CD4-positive, CD25-positive, alpha-beta regulatory T cell (primary cell): ENCODE data around the gene CD59. TPM values are rescaled to one million over a fixed set of nuclear protein-coding genes. Genes with fewer than 3 reads are reported as not detected.
"Not testable (repeated sequence)": the region's sequence is repeated elsewhere in the genome, so short reads cannot be mapped to it uniquely, and the experiment has no call there.

ENCODE experiments used
- ATAC-seq, 2 donors: fragments of 150-1000 bp; cut with Tn5 transposase; one replicate each; pipeline ENCODE4 v1.10.0; 2021; ENCODE audit warnings: low read depth in 2 of 2, moderate number of reproducible peaks in 2 of 2, moderate library complexity in 1 of 2
- DNase-seq, 3 donors: peaks; one replicate each; pipeline versions ENCODE4 v3.0.0 to v3.0.0-alpha.2; 2012 to 2022; ENCODE audit warnings: mixed read lengths in 1 of 3
- H3K27ac ChIP-seq: one replicate; pipeline ENCODE4 v1.7.0; 2013; ENCODE audit warnings: mild to moderate bottlenecking, low read length; ENCODE audit not compliant: insufficient read depth, poor library complexity, severe bottlenecking
- H3K27me3 ChIP-seq: one replicate; pipeline ENCODE4 v1.7.0; 2013; ENCODE audit warnings: low read length; ENCODE audit not compliant: control insufficient read depth, insufficient read depth
- H3K36me3 ChIP-seq: one replicate; pipeline ENCODE4 v1.7.0; 2013; ENCODE audit warnings: mild to moderate bottlenecking, low read length, moderate library complexity; ENCODE audit not compliant: control insufficient read depth, insufficient read depth
- H3K4me1 ChIP-seq: 2 replicates; pipeline ENCODE4 v1.7.0; 2013; ENCODE audit warnings: mild to moderate bottlenecking, low read length; ENCODE audit not compliant: insufficient read depth, control insufficient read depth, poor library complexity, severe bottlenecking
- H3K4me3 ChIP-seq: one replicate; pipeline ENCODE4 v1.7.0; 2013; ENCODE audit warnings: low read depth, mild to moderate bottlenecking, low read length, moderate library complexity
- H3K9me3 ChIP-seq, 2 experiments: 1 replicate in 1 of 2; 2 replicates in 1 of 2; pipeline ENCODE4 v1.7.0; 2013; ENCODE audit warnings: low read length in 2 of 2, mild to moderate bottlenecking in 1 of 2, moderate library complexity in 1 of 2; ENCODE audit not compliant: control insufficient read depth in 2 of 2
- H3K27ac Mint-ChIP-seq, 3 donors: one replicate each; pipeline ENCODE4 v1.8.0; 2020 to 2022; ENCODE audit warnings: mild to moderate bottlenecking in 3 of 3, mixed read lengths in 3 of 3, moderate library complexity in 2 of 3
- H3K27me3 Mint-ChIP-seq: one replicate; pipeline ENCODE4 v1.8.0; 2022; ENCODE audit warnings: mild to moderate bottlenecking, mixed read lengths
- H3K36me3 Mint-ChIP-seq: one replicate; pipeline ENCODE4 v1.8.0; 2020; ENCODE audit warnings: mixed read lengths
- H3K4me1 Mint-ChIP-seq, 4 donors: one replicate each; pipeline ENCODE4 v1.8.0; 2020 to 2022; ENCODE audit warnings: mixed read lengths in 4 of 4, mild to moderate bottlenecking in 1 of 4
- H3K4me3 Mint-ChIP-seq, 4 donors: one replicate each; pipeline ENCODE4 v1.8.0; 2020 to 2022; ENCODE audit warnings: mild to moderate bottlenecking in 4 of 4, mixed read lengths in 4 of 4, moderate library complexity in 3 of 4
- H3K9me3 Mint-ChIP-seq, 7 donors: one replicate each; pipeline ENCODE4 v1.8.0; 2020 to 2022; ENCODE audit warnings: mixed read lengths in 7 of 7, mild to moderate bottlenecking in 3 of 7, moderate library complexity in 2 of 7
- polyA plus RNA-seq, 4 donors: library from polyadenylated mRNA; unstranded; fragments of 300-500 nt; fragmentation: Illumina TruSeq; gene quantifications; one replicate each; pipeline ENCODE4 v1.2.3, GENCODE V29; 2021
- total RNA-seq: library from RNA; stranded (reverse); gene quantifications from one replicate; pipeline ENCODE4 v1.2.3, GENCODE V29; 2022

CD59 gene
- total and polyA plus RNA-seq, 5 donors from 2014 or later, result 80.3 to 388 (median 190) TPM

GRCh38 chr11:33713151-33713855 is 22.9 kb downstream of the CD59 start:
- H3K9me3 Mint-ChIP-seq, result no peaks in the 10 kb centered on the region
- H3K36me3 Mint-ChIP-seq, result peaks cover 31% of the 10 kb centered on the region
- no peak overlapping the region for H3K27ac ChIP-seq
- no peak overlapping the region for H3K4me3 Mint-ChIP-seq
- H3K27me3 Mint-ChIP-seq, result no peaks in the 10 kb centered on the region
- no peaks in the 10 kb centered on the region for H3K4me1 Mint-ChIP-seq
- H3K36me3 ChIP-seq, result peaks cover 55% of the 10 kb centered on the region
- no peaks in the 10 kb centered on the region for H3K27me3 ChIP-seq
- no peak overlapping the region for H3K4me3 ChIP-seq
- H3K9me3 ChIP-seq, result no peaks in the 10 kb centered on the region
- H3K4me1 ChIP-seq, result no peaks in the 10 kb centered on the region
- no peak overlapping the region for H3K27ac Mint-ChIP-seq
- DNase-seq (no peak), ATAC-seq (no peak)

GRCh38 chr11:33712436-33712835 is 23.8 kb downstream of the CD59 start:
- DNase-seq (no peak), ATAC-seq (no peak)
- H3K27ac Mint-ChIP-seq, result no peak overlapping the region
- peaks cover 29% of the 10 kb centered on the region for H3K36me3 Mint-ChIP-seq
- no peaks in the 10 kb centered on the region for H3K4me1 Mint-ChIP-seq
- H3K36me3 ChIP-seq, result peaks cover 60% of the 10 kb centered on the region
- no peaks in the 10 kb centered on the region for H3K9me3 Mint-ChIP-seq
- no peaks in the 10 kb centered on the region for H3K4me1 ChIP-seq
- no peaks in the 10 kb centered on the region for H3K27me3 Mint-ChIP-seq
- no peaks in the 10 kb centered on the region for H3K27me3 ChIP-seq
- no peak overlapping the region for H3K4me3 Mint-ChIP-seq
- H3K9me3 ChIP-seq, result no peaks in the 10 kb centered on the region
- H3K4me3 ChIP-seq, result no peak overlapping the region
- no peak overlapping the region for H3K27ac ChIP-seq

GRCh38 chr11:33709466-33709865 is 26.8 kb downstream of the CD59 start:
- no peak for ATAC-seq
- H3K4me1 ChIP-seq, result no peaks in the 10 kb centered on the region

GRCh38 chr11:33708985-33709384 is 27.2 kb downstream of the CD59 start:
- DNase-seq (no peak), ATAC-seq (no peak)
- H3K4me1 ChIP-seq, result no peaks in the 10 kb centered on the region
- Mint-ChIP-seq H3K4me3 (no peak overlapping the region), H3K27me3 (no peaks in the 10 kb centered on the region), H3K4me1 (peaks cover 0 to 9% (median 6%) of the 10 kb centered on the region in 4 donors), H3K27ac (no peak overlapping the region), H3K9me3 (no peaks in the 10 kb centered on the region), H3K36me3 (peaks cover 13% of the 10 kb centered on the region)
- no peak overlapping the region for H3K27ac ChIP-seq
- H3K9me3 ChIP-seq, result no peaks in the 10 kb centered on the region
- no peaks in the 10 kb centered on the region for H3K27me3 ChIP-seq
- H3K4me3 ChIP-seq, result no peak overlapping the region
- peaks cover 37% of the 10 kb centered on the region for H3K36me3 ChIP-seq

More at GRCh38 chr11:33709466-33709865, 26.8 kb downstream of the CD59 start:
- H3K9me3 Mint-ChIP-seq, result no peaks in the 10 kb centered on the region
- Histone ChIP-seq H3K4me3 (no peak overlapping the region), H3K36me3 (peaks cover 40% of the 10 kb centered on the region), H3K9me3 (no peaks in the 10 kb centered on the region), H3K27me3 (no peaks in the 10 kb centered on the region), H3K27ac (no peak overlapping the region)
- DNase-seq, result no peak
- H3K4me1 Mint-ChIP-seq, result peaks cover 0 to 9% (median 6%) of the 10 kb centered on the region in 4 donors
- no peaks in the 10 kb centered on the region for H3K27me3 Mint-ChIP-seq
- peak overlapping the region in 1 of 3 donors; percentile 14 for H3K27ac Mint-ChIP-seq
- peaks cover 13% of the 10 kb centered on the region for H3K36me3 Mint-ChIP-seq
- H3K4me3 Mint-ChIP-seq, result no peak overlapping the region

- peaks cover 13% of the 10 kb centered on the region for H3K36me3 Mint-ChIP-seq
- H3K27me3 Mint-ChIP-seq, DNase-seq, H3K27ac Mint-ChIP-seq, H3K4me1 Mint-ChIP-seq, H3K4me3 Mint-ChIP-seq, H3K9me3 ChIP-seq, H3K27ac ChIP-seq, H3K27me3 ChIP-seq, H3K9me3 Mint-ChIP-seq, ATAC-seq, H3K4me1 ChIP-seq, H3K4me3 ChIP-seq: not testable (repeated sequence)
- peaks cover 27% of the 10 kb centered on the region for H3K36me3 ChIP-seq
These were observed 28.4 kb downstream of the CD59 start for GRCh38 chr11:33707831-33708230.

- Mint-ChIP-seq H3K27me3 (no peaks in the 10 kb centered on the region), H3K27ac (no peak overlapping the region), H3K4me1 (peaks cover 0 to 15% (median 6%) of the 10 kb centered on the region in 4 donors), H3K4me3 (no peak overlapping the region), H3K9me3 (no peaks in the 10 kb centered on the region), H3K36me3 (peaks cover 13% of the 10 kb centered on the region)
- Histone ChIP-seq H3K4me1 (no peaks in the 10 kb centered on the region), H3K36me3 (peaks cover 27% of the 10 kb centered on the region), H3K4me3 (no peak overlapping the region), H3K27me3 (no peaks in the 10 kb centered on the region), H3K9me3 (no peaks in the 10 kb centered on the region), H3K27ac (no peak overlapping the region)
- no peak for ATAC-seq
- DNase-seq, result no peak
These were observed 29.3 kb downstream of the CD59 start for GRCh38 chr11:33706966-33707365.

GRCh38 chr11:33706546-33706945 is 29.7 kb downstream of the CD59 start:
- Histone ChIP-seq H3K27ac (no peak overlapping the region), H3K4me1 (no peaks in the 10 kb centered on the region), H3K4me3 (no peak overlapping the region), H3K9me3 (no peaks in the 10 kb centered on the region), H3K27me3 (no peaks in the 10 kb centered on the region), H3K36me3 (peaks cover 27% of the 10 kb centered on the region)
- Mint-ChIP-seq H3K9me3 (no peaks in the 10 kb centered on the region), H3K4me1 (peaks cover 0 to 15% (median 7%) of the 10 kb centered on the region in 4 donors), H3K36me3 (peaks cover 13% of the 10 kb centered on the region), H3K27ac (no peak overlapping the region), H3K4me3 (no peak overlapping the region), H3K27me3 (no peaks in the 10 kb centered on the region)
- no peak for DNase-seq
- ATAC-seq, result no peak
